Heart right ventricle (tissue), 16 donors: ENCODE results near the gene OPTN. TPM values are rescaled to one million over a fixed set of nuclear protein-coding genes. Genes with fewer than 3 reads are reported as not detected.

Experiments used
- ATAC-seq, 8 donors: fragments of 200-7000 bp; cut with Tn5 transposase; one replicate each; pipeline ENCODE4 v1.9.1; 2020; ENCODE audit warnings: mild to moderate bottlenecking in 8 of 8, moderate library complexity in 8 of 8, moderate number of reproducible peaks in 1 of 8
- DNase-seq, 2 donors: peaks; one replicate each; pipeline ENCODE4 v3.0.0-alpha.2; 2020
- H3K27ac ChIP-seq, 10 donors: fragments of 200-600 bp; sonication (generic) in 2 of 10; one replicate each; pipeline versions ENCODE4 v1.5.0 to v1.8.0; 2020 to 2022; ENCODE audit warnings: mild to moderate bottlenecking in 3 of 10
- H3K27me3 ChIP-seq, 7 donors: fragments of 200-600 bp; one replicate each; pipeline ENCODE4 v1.8.0; 2021 to 2022; ENCODE audit warnings: mild to moderate bottlenecking in 2 of 7
- H3K36me3 ChIP-seq, 9 donors: fragments of 200-600 bp; sonication (generic) in 1 of 9; one replicate each; pipeline versions ENCODE4 v1.5.0 to v1.8.0; 2020 to 2022; ENCODE audit warnings: mild to moderate bottlenecking in 2 of 9
- H3K4me1 ChIP-seq, 9 donors: fragments of 200-600 bp; sonication (generic) in 1 of 9; one replicate each; pipeline versions ENCODE4 v1.5.0 to v1.8.0; 2020 to 2022; ENCODE audit warnings: mild to moderate bottlenecking in 4 of 9
- H3K4me3 ChIP-seq, 10 donors: fragments of 200-600 bp; sonication (generic) in 2 of 10; one replicate each; pipeline versions ENCODE4 v1.5.0 to v1.8.0; 2020 to 2022; ENCODE audit warnings: mild to moderate bottlenecking in 7 of 10, moderate library complexity in 2 of 10
- H3K9me3 ChIP-seq, 11 donors: fragments of 200-600 bp in 10 of 11; sonication (generic) in 2 of 11; one replicate each; pipeline versions ENCODE4 v1.5.0 to v1.8.0; 2013 to 2022; ENCODE audit warnings: mild to moderate bottlenecking in 2 of 11, control low read depth in 1 of 11, moderate library complexity in 1 of 11
- WGBS, 2 donors: extraction: QIAGEN DNeasy Blood & Tissue Kit; methylation state at CpG; one replicate each; pipeline ENCODE4 v1.1.7; 2013; ENCODE audit warnings: inconsistent platforms in 1 of 2; 5-methylcytosine and 5-hydroxymethylcytosine counted together
- intact Hi-C, 10 donors: fragments of 100-400 bp; cut with DNase I; formaldehyde crosslinking; loops; one replicate each; pipeline versions ENCODE4 v1.11.1 to v1.14.2; 2022
- polyA plus RNA-seq, 2 donors: library from polyadenylated mRNA; stranded (reverse); fragments of 200-250 nt; gene quantifications; one replicate each; pipeline ENCODE4 v1.2.3, GENCODE V29; 2013
- total RNA-seq, 10 donors: library from RNA; stranded (reverse); fragmentation: NEBNext Ultra II Directional in 3 of 10; extraction: Animal tissue kit (Norgen Biotek cat#: 25700) in 3 of 10; gene quantifications; one replicate each; pipeline versions ENCODE4 v1.2.1 to v1.2.4, GENCODE V29; 2021 to 2023
- TF ChIP-seq, protein P1 (sequence below), 9 donors: fragments of 200-600 bp; sonication (generic) in 2 of 9; IDR thresholded peaks; one replicate each; pipeline versions ENCODE4 v1.5.0 to v1.8.0; 2021 to 2022; ENCODE audit warnings: antibody characterized with exemption in 9 of 9, mild to moderate bottlenecking in 5 of 9, moderate library complexity in 1 of 9
- donor health status: Arrhythmogenic right ventricular cardiomyopathy.
- donor health status: ischemic (EF 13 %, LVEDD 7.1; RV severe dilation, severe dysfunction).
- donor health status: healthy with polysubstance abuse.
- donor health status: DM: no; HTN: yes; CAD: no.
- donor health status: DM: no; HTN: no; CAD: no.
- donor health status: ischemic (EF 25% LVEDD 6.9; RV normal size, moderate dysfunction).
- donor health status: ischemic (EF 25% LVEDD 5.7; RV mildly dilated, moderate dysfunction).
- donor health status: healthy.
- donor health status: DM: yes; HTN: yes; CAD: no.
- donor health status: Ischemic cardiomyopathy.
- donor health status: ischemic (EF 35%, LVEDD 5.7; RV mildly dilated, moderate dysfunction).
- donor health status: nonischemic (EF 11% LVEDD 7.7; RV severe dilation, severe dysfunction).
- donor health status: DM: yes; HTN: yes; CAD: no.
- donor health status: PGD.
- donor health status: ischemic (EF 29% LVEDD 5.4; RV normal size, mild dysfunction).
- donor health status: nonischemic (EF 23%, LVEDD 6.1; RV moderate dilation, normal function).

The OPTN gene
- total and polyA plus RNA-seq, 12 donors, result 59.0 to 218 (median 125) TPM

DNA sequence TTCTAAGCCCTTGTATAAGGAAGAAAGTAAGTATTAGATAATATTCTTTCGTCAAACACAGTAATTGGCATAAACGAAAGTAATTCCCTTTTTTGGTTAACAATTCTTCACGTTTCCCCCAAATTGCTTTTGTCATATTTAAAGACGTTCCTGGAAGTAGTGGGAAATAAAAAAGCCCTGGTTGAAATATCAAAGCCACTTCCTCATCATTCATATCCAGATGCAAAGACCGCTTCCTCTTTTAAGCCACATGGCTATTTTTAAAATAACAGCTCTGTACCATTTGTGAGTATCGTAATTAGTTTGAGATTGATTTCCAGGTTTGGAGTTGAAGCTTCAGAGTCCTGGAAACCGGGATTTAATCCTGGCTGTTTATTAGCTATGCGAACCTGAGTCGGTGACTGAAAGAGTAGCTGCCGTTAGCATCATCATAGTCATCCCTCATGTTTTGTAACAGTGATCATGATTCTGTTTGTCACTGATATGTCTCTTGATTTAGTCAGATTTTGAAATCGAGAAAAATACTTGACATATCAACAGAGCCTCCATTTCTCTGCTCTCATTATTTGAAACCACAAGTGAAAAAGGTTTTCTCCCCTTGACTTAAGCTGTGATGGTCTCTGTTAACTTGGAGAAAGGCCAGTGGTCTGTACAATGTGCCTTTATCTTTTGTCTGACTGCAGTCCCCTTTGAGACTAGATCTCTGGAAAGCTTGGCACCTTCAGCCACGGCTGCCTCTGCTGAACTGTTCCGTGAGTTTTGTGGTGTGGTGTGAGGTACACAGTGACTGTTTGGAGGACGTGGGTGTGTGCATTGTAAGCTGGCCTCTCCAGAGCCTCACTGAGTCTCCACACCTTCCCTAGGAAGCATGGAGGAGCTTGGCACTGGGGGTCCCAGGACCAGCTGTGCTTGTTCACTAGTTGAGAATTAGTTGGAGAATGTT lies 18.1 kb downstream of the OPTN start:
- peaks cover 0 to 3% (median 0%) of the 10 kb centered on the region in 7 donors for H3K27me3 ChIP-seq
- H3K36me3 ChIP-seq, result peaks cover 0 to 88% (median 42%) of the 10 kb centered on the region in 9 donors
- TF ChIP-seq, protein P1, sequence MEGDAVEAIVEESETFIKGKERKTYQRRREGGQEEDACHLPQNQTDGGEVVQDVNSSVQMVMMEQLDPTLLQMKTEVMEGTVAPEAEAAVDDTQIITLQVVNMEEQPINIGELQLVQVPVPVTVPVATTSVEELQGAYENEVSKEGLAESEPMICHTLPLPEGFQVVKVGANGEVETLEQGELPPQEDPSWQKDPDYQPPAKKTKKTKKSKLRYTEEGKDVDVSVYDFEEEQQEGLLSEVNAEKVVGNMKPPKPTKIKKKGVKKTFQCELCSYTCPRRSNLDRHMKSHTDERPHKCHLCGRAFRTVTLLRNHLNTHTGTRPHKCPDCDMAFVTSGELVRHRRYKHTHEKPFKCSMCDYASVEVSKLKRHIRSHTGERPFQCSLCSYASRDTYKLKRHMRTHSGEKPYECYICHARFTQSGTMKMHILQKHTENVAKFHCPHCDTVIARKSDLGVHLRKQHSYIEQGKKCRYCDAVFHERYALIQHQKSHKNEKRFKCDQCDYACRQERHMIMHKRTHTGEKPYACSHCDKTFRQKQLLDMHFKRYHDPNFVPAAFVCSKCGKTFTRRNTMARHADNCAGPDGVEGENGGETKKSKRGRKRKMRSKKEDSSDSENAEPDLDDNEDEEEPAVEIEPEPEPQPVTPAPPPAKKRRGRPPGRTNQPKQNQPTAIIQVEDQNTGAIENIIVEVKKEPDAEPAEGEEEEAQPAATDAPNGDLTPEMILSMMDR (IDR thresholded peaks at IDR 0.05), result no peak
- peak overlapping the region in 7 of 10 donors; percentile 46 to 68 (median 61) for H3K27ac ChIP-seq
- intact Hi-C loops, result no loop called here
- WGBS, 2 donors, result 61% methylated on average over 14 of the region's 14 CpGs
- ATAC-seq (peak in 6 of 8 donors; percentile 24 to 70 (median 40)), DNase-seq (no peak)
- peaks cover 3 to 48% (median 31%) of the 10 kb centered on the region in 9 donors for H3K4me1 ChIP-seq
- no peak overlapping the region for H3K4me3 ChIP-seq
- no peaks in the 10 kb centered on the region for H3K9me3 ChIP-seq

DNA sequence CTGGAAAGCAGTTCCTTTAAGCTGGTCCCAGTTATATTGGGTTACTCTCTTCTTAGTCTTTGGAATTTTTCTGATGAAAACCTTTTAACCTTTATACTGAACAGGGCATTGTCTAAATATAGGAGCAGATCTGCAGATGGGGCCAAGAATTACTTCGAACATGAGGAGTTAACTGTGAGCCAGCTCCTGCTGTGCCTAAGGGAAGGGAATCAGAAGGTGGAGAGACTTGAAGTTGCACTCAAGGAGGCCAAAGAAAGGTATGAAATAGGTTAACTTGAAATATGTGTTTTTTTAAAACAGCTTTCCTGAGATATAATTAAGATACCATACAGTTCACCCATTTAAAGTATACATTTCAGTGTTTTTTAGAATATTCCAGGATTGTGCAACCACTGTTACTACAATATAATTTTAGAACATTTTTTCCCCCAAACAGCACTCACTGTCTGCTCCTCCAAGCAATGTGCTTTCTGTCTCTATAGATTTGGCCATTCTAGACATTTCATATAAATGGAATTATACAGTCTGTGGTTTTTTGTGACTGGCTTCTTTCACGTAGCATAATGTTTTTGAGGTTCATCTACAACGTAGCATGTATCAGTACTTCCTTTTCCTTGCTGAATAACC lies 18.9 kb downstream of the OPTN start:
- Histone ChIP-seq H3K4me3 (no peak overlapping the region), H3K27me3 (peaks cover 0 to 3% (median 0%) of the 10 kb centered on the region in 7 donors), H3K4me1 (peaks cover 3 to 48% (median 31%) of the 10 kb centered on the region in 9 donors), H3K36me3 (peaks cover 0 to 88% (median 42%) of the 10 kb centered on the region in 9 donors), H3K27ac (peak overlapping the region in 7 of 10 donors; percentile 46 to 68 (median 61)), H3K9me3 (no peaks in the 10 kb centered on the region)
- 72 to 78% methylated on average over 3 of the region's 3 CpGs for WGBS, 2 donors
- TF ChIP-seq, protein P1 (IDR thresholded peaks at IDR 0.05), result no peak
- ATAC-seq (peak in 2 of 8 donors; percentile 20 to 39), DNase-seq (no peak)
- intact Hi-C loops, result no loop called here

DNA sequence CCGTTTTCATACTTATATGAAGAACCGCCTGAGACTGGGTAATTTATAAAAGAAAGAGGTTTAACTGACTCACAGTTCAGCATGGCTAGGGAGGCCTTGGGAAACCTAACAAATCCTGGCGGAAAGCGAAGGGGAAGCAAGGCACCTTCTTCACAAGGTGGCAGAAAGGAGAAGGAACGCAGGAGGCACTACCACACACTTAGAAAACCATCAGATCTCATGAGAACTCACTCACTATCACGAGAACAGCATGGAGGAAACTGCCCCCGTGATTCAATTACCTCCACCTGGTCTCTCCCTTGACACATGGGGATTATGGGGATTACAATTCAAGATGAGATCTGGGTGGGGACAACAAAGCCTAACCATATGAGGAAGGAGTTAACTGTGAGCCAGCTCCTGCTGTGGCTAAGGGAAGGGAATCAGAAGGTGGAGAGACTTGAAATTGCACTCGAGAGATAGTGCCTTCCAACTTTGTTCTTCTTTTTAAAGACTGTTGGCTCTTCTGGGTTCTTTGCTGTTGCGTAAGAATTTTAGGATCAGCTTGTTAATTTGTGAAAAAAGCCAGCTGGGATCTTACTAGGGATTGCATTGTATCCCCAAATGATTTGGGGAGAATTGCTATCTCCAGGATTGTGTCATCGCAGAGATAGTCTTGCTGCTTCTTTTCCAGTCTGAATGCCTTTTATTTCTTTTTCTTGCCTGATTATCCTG lies 21.0 kb downstream of the OPTN start:
- DNase-seq (no peak), ATAC-seq (peak in 3 of 8 donors; percentile 20 to 56 (median 54))
- Histone ChIP-seq H3K27ac (peak overlapping the region in 1 of 10 donors; percentile 24), H3K4me3 (no peak overlapping the region), H3K27me3 (peaks cover 0 to 3% (median 0%) of the 10 kb centered on the region in 7 donors), H3K9me3 (no peaks in the 10 kb centered on the region), H3K4me1 (peaks cover 0 to 36% (median 27%) of the 10 kb centered on the region in 9 donors), H3K36me3 (peaks cover 0 to 99% (median 58%) of the 10 kb centered on the region in 9 donors)
- intact Hi-C loops, result no loop called here
- TF ChIP-seq, protein P1 (IDR thresholded peaks at IDR 0.05), result no peak
- WGBS, 2 donors, result 78 to 81% methylated on average over 10 of the region's 10 CpGs

DNA sequence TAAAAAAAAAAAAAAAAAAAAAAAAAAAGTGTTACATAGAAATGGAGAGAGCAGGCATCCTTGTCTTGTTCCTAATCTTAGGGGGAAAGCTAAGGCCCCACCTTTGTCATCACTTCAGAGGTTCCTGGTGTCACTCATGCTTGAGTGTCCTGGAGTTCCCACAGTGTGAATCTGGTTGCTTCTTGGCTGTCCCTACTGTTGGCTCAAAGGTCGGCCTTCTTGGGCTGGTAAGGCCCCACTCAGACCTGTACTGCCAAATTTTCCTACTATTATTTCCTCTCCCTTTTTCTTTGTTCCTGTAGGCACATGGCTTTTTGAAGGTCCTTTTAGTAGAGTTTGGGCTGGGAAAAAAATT lies 21.5 kb downstream of the OPTN start:
- Histone ChIP-seq H3K27me3 (peaks cover 0 to 3% (median 0%) of the 10 kb centered on the region in 7 donors), H3K9me3 (no peaks in the 10 kb centered on the region), H3K4me3 (no peak overlapping the region), H3K27ac (peak overlapping the region in 2 of 10 donors; percentile 9 to 24), H3K36me3 (peaks cover 0 to 99% (median 57%) of the 10 kb centered on the region in 9 donors), H3K4me1 (peaks cover 0 to 31% (median 24%) of the 10 kb centered on the region in 9 donors)
- WGBS, 2 donors, result 32 to 42% methylated on average over 1 of the region's 1 CpG
- DNase-seq, result no peak
- ATAC-seq, result peak in 4 of 8 donors; percentile 26 to 56 (median 30)
- TF ChIP-seq, protein P1 (IDR thresholded peaks at IDR 0.05), result no peak
- intact Hi-C loops, result no loop called here
